Endometrial microvascular endothelial cells (primary cell): ENCODE measurements around the gene PPM1D. TPM values are rescaled to one million over a fixed set of nuclear protein-coding genes. Genes with fewer than 3 reads are reported as not detected.
"Not testable (repeated sequence)": the region's sequence is repeated elsewhere in the genome, so short reads cannot be mapped to it uniquely, and the experiment has no call there.

Source experiments
- in situ Hi-C: cut with HindIII; loops from 2 replicates; pipeline ENCODE4 v1.10.0; 2017; ENCODE audit warnings: low sequenced_read_pairs, low pct_unique_long_range_greater_than_20kb; ENCODE audit errors: inconsistent ontology term
- total RNA-seq: library from RNA; depleted of rRNA; stranded (reverse); fragments of >200 nt; gene quantifications from one replicate; pipeline ENCODE4 v1.2.3, GENCODE V29; 2015; ENCODE audit errors: inconsistent ontology term

PPM1D gene
- total RNA-seq, 1 donor from 2014 or later: 27.2 TPM

DNA sequence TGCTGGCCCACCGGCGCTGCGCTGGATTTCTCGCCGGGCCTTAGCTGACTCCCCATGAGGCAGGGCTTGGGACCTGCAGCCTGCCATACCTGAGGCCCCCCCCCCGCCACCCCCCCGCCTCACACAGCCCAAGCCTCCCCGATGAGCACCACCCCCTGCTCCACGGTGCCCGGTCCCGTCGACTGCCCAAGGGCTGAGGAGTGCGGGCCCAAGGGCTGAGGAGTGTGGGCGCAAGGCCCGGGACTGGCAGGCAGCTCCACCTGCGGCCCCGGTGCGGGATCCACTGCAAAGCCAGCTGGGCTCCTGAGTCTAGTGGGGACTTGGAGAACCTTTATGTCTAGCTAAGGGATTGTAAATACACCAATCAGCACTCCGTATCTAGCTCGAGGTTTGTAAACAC, 13.8 kb downstream of the PPM1D start:
- in situ Hi-C loops: not testable (repeated sequence)

- in situ Hi-C loops: not testable (repeated sequence)
Observed at GRCh38 chr17:60614247-60614646, 14.3 kb downstream of the PPM1D start.

GRCh38 chr17:60615108-60615507, 15.1 kb downstream of the PPM1D start:
- in situ Hi-C loops: no loop called here

GRCh38 chr17:60615840-60616239, 15.8 kb downstream of the PPM1D start:
- in situ Hi-C loops: no loop called here

- in situ Hi-C loops: no loop called here
Observed at GRCh38 chr17:60618080-60618479, 18.1 kb downstream of the PPM1D start.

- in situ Hi-C loops: no loop called here
Observed at GRCh38 chr17:60618854-60619526, 19.0 kb downstream of the PPM1D start.

DNA sequence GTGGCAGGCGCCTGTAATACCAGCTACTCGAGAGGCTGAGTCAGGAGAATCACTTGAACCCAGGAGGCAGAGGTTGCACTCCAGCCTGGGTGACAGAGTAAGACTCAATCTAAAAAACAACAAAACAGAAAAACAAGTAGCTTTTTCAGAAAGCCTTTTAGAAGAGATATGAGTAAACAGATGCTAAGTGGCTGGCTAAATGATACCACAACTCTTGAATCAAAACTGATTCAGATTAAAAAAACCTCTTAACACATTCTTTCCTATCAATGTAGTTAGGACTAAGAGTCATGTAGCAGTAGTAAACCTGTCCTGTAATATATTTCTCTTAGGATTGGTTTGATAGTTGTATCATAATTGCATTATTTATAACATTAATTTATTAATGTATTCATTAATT, 23.0 kb downstream of the PPM1D start:
- in situ Hi-C loops: no loop called here

GRCh38 chr17:60623415-60623814, 23.4 kb downstream of the PPM1D start:
- in situ Hi-C loops: no loop called here

GRCh38 chr17:60627124-60627523, 27.1 kb downstream of the PPM1D start:
- in situ Hi-C loops: no loop called here

DNA sequence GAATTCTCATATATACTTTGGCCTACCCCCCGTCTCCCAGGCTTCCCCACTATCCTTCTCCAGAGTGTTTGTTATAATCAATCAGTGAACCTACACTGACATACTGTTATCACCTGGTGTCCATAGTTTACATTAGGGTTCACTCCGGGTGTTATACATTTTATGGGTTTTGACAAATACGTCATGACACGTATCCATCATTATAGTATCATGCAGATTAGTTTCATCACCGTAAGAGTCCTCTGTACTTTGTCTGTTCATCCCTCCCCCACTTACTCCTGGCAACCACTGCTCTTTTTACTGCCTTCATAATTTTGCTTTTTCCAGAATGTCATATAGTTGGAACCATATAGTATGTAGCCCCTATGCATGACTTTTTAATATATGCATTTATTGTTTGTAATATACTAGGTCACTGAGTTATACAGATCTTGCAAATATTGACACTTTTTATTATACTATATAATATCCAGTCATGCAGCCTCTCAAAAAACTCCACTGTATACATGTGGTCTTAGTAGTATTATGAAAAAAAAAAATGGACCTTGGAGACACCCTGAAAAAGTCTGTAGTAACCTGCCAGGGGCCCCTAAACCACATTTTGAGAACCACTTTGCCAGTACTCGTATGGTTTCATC, 28.4 kb downstream of the PPM1D start:
- in situ Hi-C loops: no loop called here

DNA sequence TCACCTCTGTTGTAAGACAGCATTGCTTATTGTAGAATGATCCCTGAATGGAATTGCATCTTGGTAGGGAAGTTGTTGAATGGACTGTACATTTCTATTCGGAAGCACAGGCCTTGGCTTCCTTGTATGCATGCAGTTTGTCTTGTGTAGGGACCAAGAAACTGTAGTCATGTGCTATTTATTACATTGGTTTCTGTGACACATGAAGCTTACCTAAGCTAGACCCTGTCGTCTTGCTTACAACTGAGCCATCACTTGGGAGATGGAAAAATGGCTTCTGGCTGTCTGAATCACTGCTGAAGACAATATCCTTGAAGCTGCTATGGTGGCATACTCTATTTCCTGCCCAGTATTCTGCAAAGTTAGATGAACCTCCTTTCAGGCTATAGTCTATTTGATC, 29.1 kb downstream of the PPM1D start:
- in situ Hi-C loops: no loop called here

GRCh38 chr17:60630352-60630751, 30.4 kb downstream of the PPM1D start:
- in situ Hi-C loops: no loop called here

- in situ Hi-C loops: no loop called here
Observed at GRCh38 chr17:60631119-60631518, 31.1 kb downstream of the PPM1D start.

GRCh38 chr17:60637683-60638082, 37.7 kb downstream of the PPM1D start:
- in situ Hi-C loops: no loop called here

DNA sequence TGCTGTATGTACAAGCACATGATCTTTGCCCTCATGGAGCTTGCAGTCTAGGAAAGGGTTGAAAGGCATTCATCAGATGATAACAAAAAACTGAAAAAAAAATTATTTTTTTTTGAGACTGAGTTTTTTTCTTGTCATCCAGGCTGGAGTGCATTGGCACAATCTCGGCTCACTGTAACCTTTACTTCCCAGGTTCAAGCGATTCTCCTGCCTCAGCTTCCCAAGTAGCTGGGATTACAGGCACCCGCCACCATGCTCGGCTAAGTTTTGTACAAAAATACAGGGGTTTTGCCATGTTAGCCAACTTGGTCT, 39.0 kb downstream of the PPM1D start:
- in situ Hi-C loops: no loop called here

GRCh38 chr17:60640503-60640902, 40.5 kb downstream of the PPM1D start:
- in situ Hi-C loops: no loop called here

DNA sequence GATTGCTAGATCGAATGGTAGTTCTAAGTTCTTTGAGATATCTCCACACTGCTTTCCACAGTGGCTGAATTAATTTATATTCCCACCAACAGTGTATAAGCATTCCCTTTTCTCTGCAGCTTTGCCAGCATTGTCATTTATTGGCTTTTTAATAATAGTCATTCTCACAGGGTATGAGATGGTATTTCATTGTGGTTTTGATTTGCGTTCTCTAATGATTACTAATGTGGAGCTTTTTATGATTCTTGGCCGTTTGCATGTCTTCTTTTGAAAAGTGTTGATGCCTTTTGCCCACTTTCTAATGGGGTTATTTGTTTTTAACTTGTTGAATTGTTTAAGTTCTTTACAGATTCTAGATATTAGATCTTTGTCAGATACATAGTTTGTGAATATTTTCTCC, 41.1 kb downstream of the PPM1D start:
- in situ Hi-C loops: no loop called here

GRCh38 chr17:60641810-60642220, 41.8 kb downstream of the PPM1D start:
- in situ Hi-C loops: no loop called here

DNA sequence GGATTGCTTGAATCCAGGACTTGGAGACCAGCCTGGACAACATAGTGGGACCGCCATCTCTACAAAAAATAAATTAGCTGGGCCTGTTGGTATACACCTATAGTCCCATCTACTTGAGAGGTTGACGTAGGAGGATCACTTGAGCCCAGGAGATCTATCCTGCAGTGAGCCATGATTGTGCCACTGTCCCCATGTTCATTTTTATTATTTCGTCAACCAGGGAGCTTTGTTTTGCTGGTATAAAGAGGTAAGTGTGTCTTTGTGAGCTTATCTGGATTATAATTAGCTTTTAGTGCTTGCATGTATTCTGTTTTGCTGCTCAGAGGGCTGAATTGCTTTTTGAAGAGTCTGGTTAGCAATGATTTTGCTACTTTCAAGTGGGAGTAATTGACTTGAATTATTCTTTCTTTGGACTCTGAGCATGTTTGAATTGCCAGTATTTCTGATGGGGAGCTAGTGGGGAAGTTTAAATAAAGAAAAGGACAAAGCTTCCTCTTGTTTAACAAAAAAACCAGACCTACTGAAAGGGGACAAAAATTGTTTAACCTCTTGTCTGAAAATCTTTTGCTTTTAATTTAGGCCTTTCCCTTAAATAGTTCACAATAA, 46.0 kb downstream of the PPM1D start:
- in situ Hi-C loops: no loop called here

DNA sequence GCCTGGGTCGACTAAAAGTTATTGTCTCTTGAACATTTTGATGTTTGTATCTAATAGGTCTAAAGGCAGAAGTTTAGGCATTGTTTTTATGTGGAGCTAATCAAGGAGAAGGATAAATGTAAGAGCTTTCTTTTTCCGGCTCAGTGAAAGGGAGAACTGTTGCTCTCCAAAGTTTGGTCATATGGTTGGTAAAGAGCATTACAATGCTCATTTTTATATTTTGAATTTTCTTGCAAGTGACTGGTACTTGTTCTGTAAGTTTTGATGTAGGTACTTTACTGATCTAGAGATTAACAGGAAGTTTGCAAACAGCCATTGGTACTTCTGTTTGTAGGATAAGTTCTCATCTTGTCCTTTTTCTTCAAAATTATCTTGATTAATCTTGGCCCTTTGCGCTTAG, 46.7 kb downstream of the PPM1D start:
- in situ Hi-C loops: no loop called here

GRCh38 chr17:60647705-60648104, 47.7 kb downstream of the PPM1D start:
- in situ Hi-C loops: no loop called here
